ENCODE measurements around the gene BZW2.

GRCh38 chr7:16738011-16738688 lies 92.2 kb downstream of the BZW2 start:
- no peak for TF ChIP-seq CTCF (IDR thresholded peaks at IDR 0.05)
- no peak for TF ChIP-seq POLR2A (IDR thresholded peaks at IDR 0.05)

Measured in right lobe of liver (tissue), 4 donors.